Kidney epithelial cell (primary cell): ENCODE results near the gene CLCNKB. TPM values are rescaled to one million over a fixed set of nuclear protein-coding genes. Genes with fewer than 3 reads are reported as not detected.

ENCODE experiments used
- DNase-seq: peaks from one replicate; pipeline ENCODE4 v3.0.0-alpha.2; 2010; ENCODE audit warnings: low read depth
- H3K27me3 ChIP-seq: 2 replicates; pipeline ENCODE4 v1.6.0; 2011; ENCODE audit warnings: low read length; ENCODE audit not compliant: control insufficient read depth, insufficient read depth
- H3K36me3 ChIP-seq: 2 replicates; pipeline ENCODE4 v1.5.1; 2011; ENCODE audit warnings: low read length; ENCODE audit not compliant: control insufficient read depth, insufficient read depth
- H3K4me3 ChIP-seq: 2 replicates; pipeline ENCODE4 v1.5.1; 2011; ENCODE audit warnings: low read depth, mild to moderate bottlenecking, control low read depth, low read length
- total RNA-seq: library from RNA; depleted of rRNA; stranded (reverse); fragments of >200 nt; gene quantifications from 2 replicates; pipeline ENCODE4 v1.2.3, GENCODE V29; 2015
- TF ChIP-seq, protein P1 (sequence below): IDR thresholded peaks from 2 replicates; pipeline ENCODE4 v1.5.1; 2011; ENCODE audit warnings: mild to moderate bottlenecking, moderate library complexity, low read length, control low read depth, inconsistent platforms; ENCODE audit not compliant: insufficient read depth, poor library complexity, severe bottlenecking

Gene CLCNKB
- total RNA-seq, 1 donor from 2014 or later = 0.50 TPM

DNA sequence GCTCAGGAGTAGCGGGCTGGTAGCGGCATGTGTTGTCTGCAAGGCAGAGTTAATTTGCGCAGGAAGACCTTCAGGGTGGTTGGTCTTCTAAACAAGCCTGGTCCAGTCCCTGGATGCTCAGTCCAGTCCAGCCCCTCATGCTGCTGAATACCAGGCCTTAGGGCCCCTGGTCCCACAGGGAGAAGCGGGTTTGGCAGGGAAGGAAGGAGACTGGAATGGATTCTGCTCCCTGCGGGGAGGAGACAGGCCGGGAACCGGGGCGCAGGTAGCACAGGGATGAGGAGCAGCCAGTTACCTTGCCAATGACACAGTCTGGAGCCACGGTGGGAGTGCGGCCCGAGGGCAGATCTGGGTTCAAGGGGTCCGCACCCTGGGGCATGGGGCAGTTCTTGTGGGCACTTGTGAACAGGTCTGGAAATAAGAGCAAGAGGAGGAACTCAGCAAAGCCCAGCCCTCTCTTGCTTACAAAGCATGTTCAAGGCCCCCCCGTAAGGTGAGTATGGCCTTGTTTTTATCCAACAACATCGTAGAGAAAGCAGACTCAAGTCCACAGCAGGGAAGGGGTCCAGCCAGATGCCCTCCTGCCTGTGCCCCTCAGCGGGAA is 19.7 kb downstream of the CLCNKB start:
- no peaks in the 10 kb centered on the region for H3K36me3 ChIP-seq
- TF ChIP-seq, protein P1, sequence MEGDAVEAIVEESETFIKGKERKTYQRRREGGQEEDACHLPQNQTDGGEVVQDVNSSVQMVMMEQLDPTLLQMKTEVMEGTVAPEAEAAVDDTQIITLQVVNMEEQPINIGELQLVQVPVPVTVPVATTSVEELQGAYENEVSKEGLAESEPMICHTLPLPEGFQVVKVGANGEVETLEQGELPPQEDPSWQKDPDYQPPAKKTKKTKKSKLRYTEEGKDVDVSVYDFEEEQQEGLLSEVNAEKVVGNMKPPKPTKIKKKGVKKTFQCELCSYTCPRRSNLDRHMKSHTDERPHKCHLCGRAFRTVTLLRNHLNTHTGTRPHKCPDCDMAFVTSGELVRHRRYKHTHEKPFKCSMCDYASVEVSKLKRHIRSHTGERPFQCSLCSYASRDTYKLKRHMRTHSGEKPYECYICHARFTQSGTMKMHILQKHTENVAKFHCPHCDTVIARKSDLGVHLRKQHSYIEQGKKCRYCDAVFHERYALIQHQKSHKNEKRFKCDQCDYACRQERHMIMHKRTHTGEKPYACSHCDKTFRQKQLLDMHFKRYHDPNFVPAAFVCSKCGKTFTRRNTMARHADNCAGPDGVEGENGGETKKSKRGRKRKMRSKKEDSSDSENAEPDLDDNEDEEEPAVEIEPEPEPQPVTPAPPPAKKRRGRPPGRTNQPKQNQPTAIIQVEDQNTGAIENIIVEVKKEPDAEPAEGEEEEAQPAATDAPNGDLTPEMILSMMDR = no peak
- no peak overlapping the region for H3K4me3 ChIP-seq
- peaks cover 15% of the 10 kb centered on the region for H3K27me3 ChIP-seq
- no peak for DNase-seq

DNA sequence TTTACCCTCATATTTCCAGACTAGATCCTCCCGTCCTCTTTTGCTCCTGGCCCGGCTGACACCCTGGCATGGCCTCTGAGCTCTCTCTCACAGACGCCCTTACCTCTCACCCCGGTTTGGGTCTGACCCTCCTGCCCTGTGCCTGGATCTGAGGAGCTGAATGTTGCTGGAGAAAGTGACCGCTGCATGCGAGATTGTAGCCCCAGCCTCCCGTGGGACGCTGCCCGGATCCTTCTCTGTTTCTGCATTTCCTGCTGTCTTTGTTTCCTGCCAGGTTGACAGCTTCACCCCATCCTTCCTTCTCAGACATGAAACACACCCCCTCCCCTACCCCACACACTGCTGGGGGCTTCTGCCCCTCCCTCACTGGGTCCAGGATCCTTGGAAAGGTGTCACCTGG is 20.3 kb downstream of the CLCNKB start:
- no peak for DNase-seq

DNA sequence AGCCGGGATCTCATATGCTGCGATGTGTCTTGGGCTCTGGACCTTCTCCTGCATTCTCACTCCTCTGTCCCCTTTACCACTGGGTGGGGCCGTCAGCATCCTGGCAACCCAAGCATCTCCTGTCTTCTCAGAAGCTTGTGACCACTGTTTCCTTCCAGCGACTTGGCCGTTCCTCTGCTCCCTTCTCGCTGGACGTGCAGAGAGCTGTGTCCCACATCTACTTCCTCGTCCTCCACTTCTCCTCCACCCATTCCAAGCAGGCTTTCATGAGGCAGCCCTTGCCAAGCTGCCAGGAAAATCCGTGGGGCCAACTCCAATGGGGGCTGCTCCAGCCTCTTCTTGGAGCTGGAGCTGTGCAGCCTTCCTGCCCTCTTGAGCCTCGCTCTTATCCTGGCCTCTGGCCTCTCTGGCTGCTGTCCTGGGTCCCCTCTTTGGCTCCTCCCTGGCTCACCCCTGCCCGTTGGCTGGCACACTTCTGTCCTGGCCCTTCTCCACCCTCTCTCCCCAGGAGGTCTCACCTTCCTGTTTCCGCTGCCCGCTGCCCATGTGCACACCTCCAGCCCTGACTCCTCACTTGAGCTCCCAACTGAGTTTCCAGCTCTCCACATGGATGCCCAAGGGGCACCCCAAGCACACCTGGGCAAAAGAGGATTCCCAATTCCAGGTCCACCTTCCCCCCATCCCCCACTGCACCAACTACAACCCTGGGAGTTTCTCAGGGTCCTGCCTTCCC is 21.1 kb downstream of the CLCNKB start:
- DNase-seq = no peak
- H3K4me3 ChIP-seq = no peak overlapping the region
- TF ChIP-seq, protein P1 = no peak
- peaks cover 13% of the 10 kb centered on the region for H3K27me3 ChIP-seq
- no peaks in the 10 kb centered on the region for H3K36me3 ChIP-seq

More for the DNA sequence above, 20.3 kb downstream of the CLCNKB start:
- Histone ChIP-seq H3K27me3 (peaks cover 13% of the 10 kb centered on the region), H3K4me3 (no peak overlapping the region), H3K36me3 (no peaks in the 10 kb centered on the region)
- TF ChIP-seq, protein P1 = no peak

DNA sequence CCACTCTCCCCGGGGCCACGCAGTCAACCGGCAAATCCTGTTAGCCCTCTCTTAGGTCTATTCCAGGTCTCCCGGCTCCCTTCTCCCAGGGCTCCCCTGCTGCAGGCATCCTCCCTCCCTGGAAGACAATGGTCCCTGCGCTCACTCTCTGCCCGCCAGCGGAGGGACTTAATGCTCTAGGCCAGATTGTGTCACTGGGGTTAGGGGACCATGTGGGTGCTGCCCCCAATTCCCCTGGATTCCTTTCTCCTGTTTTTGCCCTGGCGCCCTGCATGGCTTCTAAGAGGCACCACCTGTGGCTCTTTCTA is 21.6 kb downstream of the CLCNKB start:
- Histone ChIP-seq H3K4me3 (no peak overlapping the region), H3K36me3 (no peaks in the 10 kb centered on the region), H3K27me3 (peaks cover 13% of the 10 kb centered on the region)
- TF ChIP-seq, protein P1 = no peak
- DNase-seq = no peak

- Histone ChIP-seq H3K36me3 (no peaks in the 10 kb centered on the region), H3K27me3 (peaks cover 11% of the 10 kb centered on the region), H3K4me3 (no peak overlapping the region)
- no peak for DNase-seq
- TF ChIP-seq, protein P1 = no peak
These were observed 22.7 kb downstream of the CLCNKB start for GRCh38 chr1:16066245-16066644.
